Mucosa of descending colon (tissue), 3 donors: ENCODE results near the gene ACBD3. TPM values are rescaled to one million over a fixed set of nuclear protein-coding genes. Genes with fewer than 3 reads are reported as not detected.
"Not testable (repeated sequence)": the region's sequence is repeated elsewhere in the genome, so short reads cannot be mapped to it uniquely, and the experiment has no call there.

ENCODE experiments used
- ATAC-seq: fragments of 200-7000 bp; cut with Tn5 transposase; one replicate; pipeline ENCODE4 v1.9.1; 2020; ENCODE audit warnings: mild to moderate bottlenecking, moderate library complexity
- DNase-seq, 3 donors: peaks; one replicate each; pipeline ENCODE4 v3.0.0-alpha.2; 2020
- H3K36me3 ChIP-seq: fragments of 200-600 bp; one replicate; pipeline ENCODE4 v1.8.0; 2021; ENCODE audit warnings: low read depth, mild to moderate bottlenecking
- H3K4me1 ChIP-seq: fragments of 200-600 bp; one replicate; pipeline ENCODE4 v1.8.0; 2021; ENCODE audit warnings: low read depth, mild to moderate bottlenecking
- H3K4me3 ChIP-seq: fragments of 200-600 bp; one replicate; pipeline ENCODE4 v1.8.0; 2021; ENCODE audit warnings: mild to moderate bottlenecking
- H3K9me3 ChIP-seq: fragments of 200-600 bp; one replicate; pipeline ENCODE4 v1.8.0; 2021; ENCODE audit warnings: mild to moderate bottlenecking
- CTCF ChIP-seq: fragments of 200-600 bp; IDR thresholded peaks from one replicate; pipeline ENCODE4 v1.8.0; 2022; ENCODE audit warnings: antibody characterized with exemption, mild to moderate bottlenecking
- intact Hi-C, 2 donors: fragments of 100-400 bp; cut with DNase I in 1 of 2; cut with micrococcal nuclease in 1 of 2; formaldehyde crosslinking; loops; one replicate each; pipeline versions ENCODE4 v1.11.0 to v1.11.1; 2022; cut with DNase I, micrococcal nuclease
- total RNA-seq, 3 donors: library from RNA; stranded (reverse); fragmentation: NEBNext Ultra II Directional in 2 of 3; extraction: Animal tissue kit (Norgen Biotek cat#: 25700) in 2 of 3; gene quantifications; one replicate each; pipeline versions ENCODE4 v1.2.1 to v1.2.4, GENCODE V29; 2021 to 2023
- donor health status: DM: no; HTN: no; CAD: no; lungs with moderate emphysema.
- donor health status: DM: no; HTN: no; CAD: no.
- donor health status: DM: no; HTN: yes; CAD: no.

The ACBD3 gene
- total RNA-seq, 3 donors from 2014 or later, result 36.6 to 49.9 (median 48.0) TPM

GRCh38 chr1:226207048-226207447 is 20.5 kb upstream of the ACBD3 start:
- TF ChIP-seq CTCF, result no peak
- Histone ChIP-seq H3K4me3 (no peak overlapping the region), H3K4me1 (no peaks in the 10 kb centered on the region), H3K9me3 (no peaks in the 10 kb centered on the region), H3K36me3 (no peaks in the 10 kb centered on the region)
- intact Hi-C loops, result no loop called here
- ATAC-seq (no peak), DNase-seq (no peak)

GRCh38 chr1:226204198-226204597 is 17.7 kb upstream of the ACBD3 start:
- no peak for DNase-seq
- Histone ChIP-seq H3K4me1 (no peaks in the 10 kb centered on the region), H3K36me3 (no peaks in the 10 kb centered on the region), H3K4me3 (no peak overlapping the region), H3K9me3 (no peaks in the 10 kb centered on the region)
- TF ChIP-seq CTCF, result no peak
- ATAC-seq, result no peak
- intact Hi-C loops, result no loop called here

GRCh38 chr1:226203655-226204054 is 17.1 kb upstream of the ACBD3 start:
- DNase-seq (no peak), ATAC-seq (no peak)
- H3K4me3 ChIP-seq, result no peak overlapping the region
- H3K4me1 ChIP-seq, result no peaks in the 10 kb centered on the region
- no peaks in the 10 kb centered on the region for H3K36me3 ChIP-seq
- intact Hi-C loops, result no loop called here
- no peaks in the 10 kb centered on the region for H3K9me3 ChIP-seq
- no peak for TF ChIP-seq CTCF

GRCh38 chr1:226203240-226203639 is 16.7 kb upstream of the ACBD3 start:
- DNase-seq (no peak), ATAC-seq (no peak)
- H3K4me3 ChIP-seq, result no peak overlapping the region
- H3K36me3 ChIP-seq, result no peaks in the 10 kb centered on the region
- no peaks in the 10 kb centered on the region for H3K9me3 ChIP-seq
- no peak for TF ChIP-seq CTCF
- no peaks in the 10 kb centered on the region for H3K4me1 ChIP-seq
- intact Hi-C loops, result no loop called here

- DNase-seq, H3K9me3 ChIP-seq, H3K4me3 ChIP-seq, ATAC-seq, H3K4me1 ChIP-seq, intact Hi-C loops, H3K36me3 ChIP-seq: not testable (repeated sequence)
Measured at GRCh38 chr1:226202666-226203065, 16.1 kb upstream of the ACBD3 start.

- no peak for TF ChIP-seq CTCF
- Histone ChIP-seq H3K4me3 (no peak overlapping the region), H3K36me3 (no peaks in the 10 kb centered on the region), H3K9me3 (no peaks in the 10 kb centered on the region), H3K4me1 (no peaks in the 10 kb centered on the region)
- ATAC-seq, result no peak
- intact Hi-C loops, result no loop called here
- DNase-seq, result no peak
Measured at GRCh38 chr1:226202246-226202645, 15.7 kb upstream of the ACBD3 start.
